Caco-2 (cell line): ENCODE results near the gene QARS1. TPM values are rescaled to one million over a fixed set of nuclear protein-coding genes. Genes with fewer than 3 reads are reported as not detected.

ENCODE experiments used
- BruUV-seq: library from RNA; stranded (reverse); fragments of 400-500 nt; replicated peaks from 2 replicates; lab custom pipeline; 2021; lab: Mats Ljungman, UMichigan
- CTCF ChIA-PET: fragments of 300-600 bp; sonication (Branson Sonifier 250); formaldehyde crosslinking; loops from one replicate; lab custom pipeline; 2022; ENCODE audit warnings: antibody characterized with exemption; lab: Charles Lee
- POLR2A ChIA-PET: fragments of 300-600 bp; sonication (Branson Sonifier 250); formaldehyde crosslinking; loops from one replicate; lab custom pipeline; 2022; ENCODE audit warnings: antibody characterized with exemption; lab: Charles Lee
- DNase-seq, 2 experiments: peaks; one replicate each; pipeline versions ENCODE4 v3.0.0 to v3.0.0-alpha.2; 2020 to 2022
- H3K27me3 ChIP-seq: replicated peaks from 2 replicates; pipeline ENCODE4 v1.6.0; 2011; ENCODE audit warnings: low read length; ENCODE audit not compliant: control insufficient read depth, insufficient read depth
- H3K36me3 ChIP-seq: 2 replicates; pipeline ENCODE4 v1.5.1; 2011; ENCODE audit warnings: low read length; ENCODE audit not compliant: control insufficient read depth, insufficient read depth
- H3K4me1 ChIP-seq: fragments of 250-450 bp; sonication (Bioruptor Pico); 2 replicates; pipeline ENCODE4 v1.5.1; 2020; ENCODE audit warnings: mild to moderate bottlenecking
- H3K4me3 ChIP-seq: 2 replicates; pipeline ENCODE4 v1.5.1; 2011; ENCODE audit warnings: low read depth, mild to moderate bottlenecking, control low read depth, low read length
- H3K9me3 ChIP-seq: fragments of 250-450 bp; sonication (Bioruptor Pico); 2 replicates; pipeline ENCODE4 v1.5.1; 2020; ENCODE audit warnings: mild to moderate bottlenecking, moderate library complexity
- H3K27ac Mint-ChIP-seq: one replicate; pipeline ENCODE4 v1.8.0; 2022; ENCODE audit warnings: mixed read lengths; ENCODE audit not compliant: unreplicated experiment
- H3K27me3 Mint-ChIP-seq: one replicate; pipeline ENCODE4 v1.8.0; 2022; ENCODE audit warnings: mixed read lengths; ENCODE audit not compliant: insufficient read depth, unreplicated experiment
- H3K36me3 Mint-ChIP-seq: one replicate; pipeline ENCODE4 v1.8.0; 2022; ENCODE audit warnings: mild to moderate bottlenecking, mixed read lengths; ENCODE audit not compliant: insufficient read depth, unreplicated experiment
- H3K4me1 Mint-ChIP-seq: one replicate; pipeline ENCODE4 v1.8.0; 2022; ENCODE audit warnings: low read depth, mixed read lengths; ENCODE audit not compliant: unreplicated experiment
- H3K4me3 Mint-ChIP-seq: one replicate; pipeline ENCODE4 v1.8.0; 2022; ENCODE audit warnings: mild to moderate bottlenecking, moderate library complexity, mixed read lengths; ENCODE audit not compliant: unreplicated experiment
- H3K9me3 Mint-ChIP-seq: one replicate; pipeline ENCODE4 v1.8.0; 2022; ENCODE audit warnings: mixed read lengths; ENCODE audit not compliant: unreplicated experiment
- CTCF ChIP-seq, 2 experiments: fragments of 200-600 bp in 1 of 2; IDR thresholded peaks; 1 replicate in 1 of 2; 2 replicates in 1 of 2; pipeline versions ENCODE4 v1.5.1 to v1.8.0; 2011 to 2022; ENCODE audit warnings: antibody characterized with exemption in 1 of 2, control low read depth in 1 of 2, inconsistent platforms in 1 of 2, low read depth in 1 of 2, low read length in 1 of 2, mild to moderate bottlenecking in 1 of 2, moderate library complexity in 1 of 2; ENCODE audit not compliant: insufficient read depth in 1 of 2, severe bottlenecking in 1 of 2, unreplicated experiment in 1 of 2
- intact Hi-C: fragments of 100-400 bp; cut with micrococcal nuclease; formaldehyde crosslinking; loops from one replicate; pipeline ENCODE4 v1.10.0; 2022; ENCODE audit not compliant: unreplicated experiment
- total RNA-seq: library from RNA; stranded (reverse); gene quantifications from 2 replicates; pipeline ENCODE4 v1.2.3, GENCODE V29; 2022

The QARS1 gene
- total RNA-seq, 1 experiment from 2014 or later: 361 TPM

DNA sequence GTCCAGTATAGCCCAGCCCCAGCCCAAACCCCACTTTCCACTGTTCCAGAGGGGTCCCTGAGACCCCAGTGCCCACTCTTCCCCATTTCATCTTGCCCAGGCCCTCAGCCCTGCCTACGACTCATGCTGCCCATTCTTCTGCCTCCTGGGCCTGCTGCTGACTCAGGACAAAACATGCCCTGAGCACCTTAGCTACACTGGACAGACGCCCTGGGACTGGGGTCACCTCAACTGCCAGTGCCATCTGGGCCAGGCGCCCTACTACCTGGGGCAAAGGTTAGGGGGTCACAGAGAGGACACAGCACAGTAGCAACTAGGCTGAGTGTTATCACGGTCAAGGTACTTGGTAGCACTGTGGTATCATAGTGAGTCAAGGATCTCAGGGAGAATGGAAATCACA is 30.9 kb upstream of the QARS1 start:
- no peak for DNase-seq
- Histone ChIP-seq H3K4me1 (peaks cover 17% of the 10 kb centered on the region), H3K9me3 (peaks cover 6% of the 10 kb centered on the region; the same call in 1 of the 2 replicates), H3K36me3 (0 out of 2 replicates have a peak, but pooled peaks cover 1% of the 10 kb centered on the region), H3K27me3 (no peaks in the 10 kb centered on the region), H3K4me3 (no peak overlapping the region)
- BruUV-seq: no TSS peak
- H3K36me3 Mint-ChIP-seq: peaks cover 17% of the 10 kb centered on the region
- no peaks in the 10 kb centered on the region for H3K9me3 Mint-ChIP-seq
- intact Hi-C loops: no loop called here
- ChIA-PET CTCF (no interaction called here), POLR2A (no interaction called here)
- no peak overlapping the region for H3K27ac Mint-ChIP-seq
- peak overlapping the region; percentile 29 for H3K4me3 Mint-ChIP-seq
- peaks cover 13% of the 10 kb centered on the region for H3K4me1 Mint-ChIP-seq
- H3K27me3 Mint-ChIP-seq: no peaks in the 10 kb centered on the region
- TF ChIP-seq CTCF (IDR thresholded peaks at IDR 0.05; ENCODE audit: insufficient read depth in 1 of 2, low read depth in 1 of 2, low read length in 1 of 2, severe bottlenecking in 1 of 2, unreplicated experiment in 1 of 2): no peak

DNA sequence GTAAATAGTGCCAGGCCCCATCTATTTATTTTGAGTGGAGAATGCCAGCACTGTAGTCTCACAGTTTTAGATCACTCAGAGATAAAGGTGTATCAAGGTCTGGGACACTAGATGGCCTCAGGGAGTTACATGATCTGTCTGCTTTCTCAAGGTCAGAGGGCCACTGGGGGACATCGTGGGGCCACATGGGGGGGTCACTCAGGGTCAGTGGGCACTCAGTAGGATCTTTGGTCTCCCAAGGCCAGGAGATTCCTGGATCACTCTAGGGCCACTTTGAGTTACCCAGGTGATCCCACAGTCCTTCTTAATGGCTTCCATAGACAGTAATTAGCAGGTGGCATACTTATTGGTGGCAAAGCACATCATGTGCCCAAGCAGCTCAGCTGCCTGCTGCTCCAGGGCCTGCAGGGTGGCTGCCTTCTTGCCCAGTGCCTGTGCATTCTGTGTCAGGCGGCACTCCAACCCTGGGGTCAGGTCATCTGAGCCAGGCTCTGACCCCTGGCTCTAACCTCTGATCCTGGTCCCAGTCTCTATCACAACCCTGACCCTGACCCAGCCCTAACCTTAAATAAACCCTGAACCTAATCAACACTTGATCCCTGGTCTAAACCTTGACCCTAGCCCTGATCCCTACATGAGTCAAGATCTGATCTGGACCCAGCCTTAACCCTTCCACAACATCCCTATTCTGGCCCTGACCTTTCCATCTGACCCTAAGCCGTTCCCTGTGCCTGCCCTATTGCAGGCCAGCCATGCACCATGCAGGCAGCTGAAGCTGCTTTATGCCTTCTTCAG is 30.1 kb upstream of the QARS1 start:
- no TSS peak for BruUV-seq
- H3K27me3 ChIP-seq: no peaks in the 10 kb centered on the region
- H3K4me3 ChIP-seq: no peak overlapping the region
- TF ChIP-seq CTCF (IDR thresholded peaks at IDR 0.05; ENCODE audit: insufficient read depth in 1 of 2, low read depth in 1 of 2, low read length in 1 of 2, severe bottlenecking in 1 of 2, unreplicated experiment in 1 of 2): no peak
- 0 out of 2 replicates have a peak, but pooled peaks cover 3% of the 10 kb centered on the region for H3K36me3 ChIP-seq
- H3K36me3 Mint-ChIP-seq: peaks cover 18% of the 10 kb centered on the region
- no peaks in the 10 kb centered on the region for H3K27me3 Mint-ChIP-seq
- no peaks in the 10 kb centered on the region for H3K9me3 Mint-ChIP-seq
- H3K4me3 Mint-ChIP-seq: peak overlapping the region; percentile 93
- no peak overlapping the region for H3K27ac Mint-ChIP-seq
- CTCF ChIA-PET: interaction anchor here (0.7 to 1.2 kb wide), 3 partner anchors 14 to 325 kb away, joined by 3 to 8 read pairs (median 4); partner anchors contain the start of gene USP19
- H3K4me1 Mint-ChIP-seq: peaks cover 13% of the 10 kb centered on the region
- DNase-seq: no peak
- H3K4me1 ChIP-seq: peaks cover 15% of the 10 kb centered on the region
- H3K9me3 ChIP-seq: no peaks in the 10 kb centered on the region
- intact Hi-C loops: no loop called here
- POLR2A ChIA-PET: interaction anchor here (3.1 kb wide), 1 partner anchor 40 kb away, joined by 27 read pairs; the partner anchor contains the start of gene QRICH1

DNA sequence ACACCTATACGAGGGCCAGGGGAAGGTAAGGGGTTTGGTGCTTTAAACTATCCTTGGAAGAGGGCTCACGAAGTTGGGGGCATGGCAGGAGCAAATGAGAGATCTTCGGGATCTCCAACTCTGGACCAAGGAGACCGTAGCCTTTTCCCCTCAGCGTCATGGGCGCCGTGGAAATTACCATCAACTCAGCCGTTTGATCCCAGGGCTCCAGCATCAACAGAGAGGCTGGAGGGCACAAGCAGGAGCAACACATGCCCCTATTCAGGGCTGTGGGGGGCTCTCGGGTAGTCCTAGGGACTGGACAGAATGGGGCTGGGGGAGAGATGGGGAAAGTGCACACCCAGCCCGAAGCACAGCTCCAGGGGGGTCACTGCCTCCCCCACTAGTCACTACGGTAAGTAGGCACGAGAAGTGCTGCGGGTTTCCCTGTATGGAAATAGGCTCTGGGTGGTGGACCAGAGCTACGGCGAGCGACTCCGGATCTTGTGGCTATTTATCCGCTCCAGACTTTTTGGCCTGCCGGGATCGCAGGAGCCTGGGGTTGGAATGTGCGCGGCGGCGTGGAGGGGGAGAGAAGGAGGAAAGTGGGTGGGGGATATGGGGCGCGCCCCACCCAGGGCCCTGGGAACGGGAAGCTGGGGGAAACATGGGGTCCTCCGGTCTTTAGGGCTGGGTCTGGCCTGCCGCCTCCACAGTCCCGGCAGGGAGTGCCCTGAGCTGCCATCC is 28.8 kb upstream of the QARS1 start:
- CTCF ChIA-PET: interaction anchor here (0.6 to 2.0 kb wide), 6 partner anchors 12 to 447 kb away, joined by 3 to 15 read pairs (median 5); partner anchors contain the start of genes NCKIPSD, NDUFAF3, QRICH1 and USP19
- POLR2A ChIA-PET: interaction anchor here (0.5 to 3.1 kb wide), 4 partner anchors 13 to 207 kb away, joined by 4 to 27 read pairs (median 8); partner anchors contain the start of genes NDUFAF3, QRICH1, USP19 and USP4
- no peaks in the 10 kb centered on the region for H3K9me3 ChIP-seq
- H3K4me3 ChIP-seq: peak overlapping the region; percentile 66
- peaks cover 15% of the 10 kb centered on the region for H3K4me1 ChIP-seq
- intact Hi-C loops: loop anchor here (1.0 kb wide), 2 partner anchors 25 to 39 kb away; partner anchors contain the start of gene QRICH1
- DNase-seq: peak; percentile 86 to 90
- no peaks in the 10 kb centered on the region for H3K27me3 Mint-ChIP-seq
- peaks cover 26% of the 10 kb centered on the region for H3K36me3 Mint-ChIP-seq
- peaks cover 13% of the 10 kb centered on the region for H3K4me1 Mint-ChIP-seq
- no peaks in the 10 kb centered on the region for H3K27me3 ChIP-seq
- TF ChIP-seq CTCF (IDR thresholded peaks at IDR 0.05; ENCODE audit: insufficient read depth in 1 of 2, low read depth in 1 of 2, low read length in 1 of 2, severe bottlenecking in 1 of 2, unreplicated experiment in 1 of 2): no peak
- peaks cover 3% of the 10 kb centered on the region; the same call in 1 of the 2 replicates for H3K36me3 ChIP-seq
- H3K27ac Mint-ChIP-seq: peak overlapping the region; percentile 90
- no peaks in the 10 kb centered on the region for H3K9me3 Mint-ChIP-seq
- no TSS peak for BruUV-seq
- H3K4me3 Mint-ChIP-seq: peak overlapping the region; percentile 93
